Measurements from ENCODE around the gene SEC14L2. TPM values are rescaled to one million over a fixed set of nuclear protein-coding genes. Genes with fewer than 3 reads are reported as not detected.

Gene SEC14L2
- total RNA-seq, 1 experiment from 2014 or later: 3.9 TPM

- TF ChIP-seq SMAD4 (CRISPR knock-in tag; IDR thresholded peaks at IDR 0.05) (no peak), RELA (CRISPR knock-in tag; IDR thresholded peaks at IDR 0.05; ENCODE audit: borderline replicate concordance) (no peak)
Observed at GRCh38 chr22:30441088-30441487, 44.3 kb downstream of the SEC14L2 start (continued).

- Mint-ChIP-seq H3K9me3 (no peaks in the 10 kb centered on the region), H3K4me1 (peaks cover 7% of the 10 kb centered on the region), H3K36me3 (no peaks in the 10 kb centered on the region), H3K27ac (no peak overlapping the region), H3K27me3 (ENCODE audit: low read depth) (no peaks in the 10 kb centered on the region; the same call in 1 of the 2 replicates), H3K4me3 (peak overlapping the region; percentile 56)
- peak; percentile 90 for ATAC-seq
- ChIA-PET CTCF (interaction anchor here (0.8 to 3.4 kb wide), 30 partner anchors 9 to 283 kb away, joined by 3 to 38 read pairs (median 6); partner anchors contain the start of genes CASTOR1, MTFP1, SEC14L2 and TBC1D10A), POLR2A (interaction anchor here (1.1 kb wide), 1 partner anchor 48 kb away, joined by 4 read pairs; the partner anchor contains the start of gene SEC14L2)
- DNase-seq (ENCODE audit: low spot score): peak; percentile 85
- peak; percentile 91 for TF ChIP-seq CTCF (IDR thresholded peaks at IDR 0.05)
- TF ChIP-seq CREM (CRISPR knock-in tag; IDR thresholded peaks at IDR 0.05): no peak
- 0 out of 2 replicates have a peak, but pooled peaks have one; percentile 56 for TF ChIP-seq SP1 (CRISPR knock-in tag; conservative IDR thresholded peaks at IDR 0.05)
- no peak for TF ChIP-seq E2F4 (CRISPR knock-in tag; IDR thresholded peaks at IDR 0.05; ENCODE audit: borderline replicate concordance, low read depth)
- 0 out of 2 replicates have a peak, but pooled peaks have one; percentile 33 for TF ChIP-seq FOXK1 (CRISPR knock-in tag; IDR thresholded peaks at IDR 0.05)
- TF ChIP-seq MAX (CRISPR knock-in tag; IDR thresholded peaks at IDR 0.05): no peak
Observed at GRCh38 chr22:30444632-30445437, 48.0 kb downstream of the SEC14L2 start.

- no peak overlapping the region for H3K27ac Mint-ChIP-seq
- ChIA-PET POLR2A (no interaction called here), CTCF (interaction anchor here (0.7 to 3.4 kb wide), 31 partner anchors 8 to 162 kb away, joined by 3 to 38 read pairs (median 5); partner anchors contain the start of genes CASTOR1, MTFP1, RNF215 and SEC14L2)
- ATAC-seq (peak; percentile 45), DNase-seq (ENCODE audit: low spot score) (no peak)
- H3K27me3 Mint-ChIP-seq (ENCODE audit: low read depth): no peaks in the 10 kb centered on the region; the same call in 1 of the 2 replicates
- TF ChIP-seq USF1 (CRISPR knock-in tag; IDR thresholded peaks at IDR 0.05): no peak
- peak; percentile 10 for TF ChIP-seq CTCF (IDR thresholded peaks at IDR 0.05)
- no peak for TF ChIP-seq RORB (CRISPR knock-in tag; IDR thresholded peaks at IDR 0.05)
- no peaks in the 10 kb centered on the region for H3K9me3 Mint-ChIP-seq
- peaks cover 7% of the 10 kb centered on the region for H3K4me1 Mint-ChIP-seq
- no peak overlapping the region for H3K4me3 Mint-ChIP-seq
- H3K36me3 Mint-ChIP-seq: no peaks in the 10 kb centered on the region
Observed at GRCh38 chr22:30445438-30446145, 48.8 kb downstream of the SEC14L2 start.

- DNase-seq (ENCODE audit: low spot score): no peak
- Mint-ChIP-seq H3K27ac (no peak overlapping the region), H3K4me3 (no peak overlapping the region), H3K9me3 (no peaks in the 10 kb centered on the region), H3K27me3 (ENCODE audit: low read depth) (no peaks in the 10 kb centered on the region; the same call in 1 of the 2 replicates), H3K36me3 (no peaks in the 10 kb centered on the region), H3K4me1 (peaks cover 7% of the 10 kb centered on the region)
- POLR2A ChIA-PET: no interaction called here
- CTCF ChIA-PET: no interaction called here
- ATAC-seq: no peak
- TF ChIP-seq CREM (CRISPR knock-in tag; IDR thresholded peaks at IDR 0.05): no peak
- TF ChIP-seq MAX (CRISPR knock-in tag; IDR thresholded peaks at IDR 0.05): no peak
- TF ChIP-seq FOXP1 (CRISPR knock-in tag; IDR thresholded peaks at IDR 0.05; ENCODE audit: borderline replicate concordance): no peak
- TF ChIP-seq HMGA2 (CRISPR knock-in tag; IDR thresholded peaks at IDR 0.05): no peak
- no peak for TF ChIP-seq CTCF (IDR thresholded peaks at IDR 0.05)
- TF ChIP-seq HMGXB4 (CRISPR knock-in tag; IDR thresholded peaks at IDR 0.05): no peak
- no peak for TF ChIP-seq MYBL2 (CRISPR knock-in tag; IDR thresholded peaks at IDR 0.05)
Observed at GRCh38 chr22:30447656-30448055, 50.8 kb downstream of the SEC14L2 start.
